Esophagus muscularis mucosa (tissue), 4 donors: Measurements from ENCODE around the gene RAD51B. TPM values are rescaled to one million over a fixed set of nuclear protein-coding genes. Genes with fewer than 3 reads are reported as not detected.

Source experiments
- DNase-seq: peaks from one replicate; pipeline ENCODE4 v3.0.0-alpha.2; 2017; ENCODE audit errors: extremely low spot score
- H3K27ac ChIP-seq, 4 donors: fragments of 200-600 bp; sonication (generic); replicated peaks in 1 of 4; 1 replicate in 3 of 4; 2 replicates in 1 of 4; pipeline ENCODE4 v1.5.1; 2016 to 2019; ENCODE audit warnings: mild to moderate bottlenecking in 1 of 4
- H3K27me3 ChIP-seq, 4 donors: fragments of 200-600 bp; sonication (generic); one replicate each; pipeline versions ENCODE4 v1.5.1 to v1.6.0; 2016 to 2019
- H3K36me3 ChIP-seq, 4 donors: fragments of 200-600 bp; sonication (generic); one replicate each; pipeline ENCODE4 v1.5.1; 2016 to 2019
- H3K4me1 ChIP-seq, 4 donors: fragments of 200-600 bp; sonication (generic); one replicate each; pipeline ENCODE4 v1.5.1; 2016 to 2019
- H3K4me3 ChIP-seq, 4 donors: fragments of 200-600 bp; sonication (generic); 1 replicate in 2 of 4; 2 replicates in 2 of 4; pipeline ENCODE4 v1.5.1; 2016 to 2019; ENCODE audit warnings: mild to moderate bottlenecking in 4 of 4, moderate library complexity in 1 of 4
- H3K9me3 ChIP-seq, 4 donors: fragments of 200-600 bp; sonication (generic); 1 replicate in 3 of 4; 2 replicates in 1 of 4; pipeline ENCODE4 v1.5.1; 2016 to 2019
- EP300 ChIP-seq: sonication (generic); formaldehyde crosslinking; IDR thresholded peaks from one replicate; pipeline ENCODE4 v1.6.1; 2017; ENCODE audit warnings: antibody characterized with exemption
- POLR2A ChIP-seq: fragments of 450-650 bp; IDR thresholded peaks from one replicate; pipeline ENCODE4 v1.6.1; 2017; ENCODE audit warnings: antibody characterized with exemption, moderate library complexity, mild to moderate bottlenecking, low read depth
- POLR2AphosphoS5 ChIP-seq, 2 donors: sonication (generic); formaldehyde crosslinking; IDR thresholded peaks; one replicate each; pipeline ENCODE4 v1.6.1; 2017; ENCODE audit warnings: antibody characterized with exemption in 2 of 2
- WGBS: methylation state at CpG from one replicate; pipeline ENCODE4 v1.1.5; 2018; 5-methylcytosine and 5-hydroxymethylcytosine counted together
- intact Hi-C: fragments of 100-400 bp; cut with DNase I; formaldehyde crosslinking; loops from one replicate; pipeline ENCODE4 v1.15.1; 2023
- total RNA-seq, 4 donors: library from RNA; depleted of rRNA; stranded (reverse); fragments of >200 nt; gene quantifications; one replicate each; pipeline versions ENCODE4 v1.1.0 to v1.2.1, GENCODE V29; 2016
- TF ChIP-seq, protein P1 (sequence below), 3 experiments: fragments of 200-600 bp in 2 of 3; fragments of 450-650 bp in 1 of 3; sonication (generic) in 2 of 3; IDR thresholded peaks; one replicate each; pipeline ENCODE4 v1.5.1; 2017 to 2019; ENCODE audit warnings: antibody characterized with exemption in 3 of 3, mild to moderate bottlenecking in 2 of 3, moderate library complexity in 1 of 3

The RAD51B gene
- total RNA-seq, 4 donors from 2014 or later, result 2.8 to 11.1 (median 5.1) TPM

DNA sequence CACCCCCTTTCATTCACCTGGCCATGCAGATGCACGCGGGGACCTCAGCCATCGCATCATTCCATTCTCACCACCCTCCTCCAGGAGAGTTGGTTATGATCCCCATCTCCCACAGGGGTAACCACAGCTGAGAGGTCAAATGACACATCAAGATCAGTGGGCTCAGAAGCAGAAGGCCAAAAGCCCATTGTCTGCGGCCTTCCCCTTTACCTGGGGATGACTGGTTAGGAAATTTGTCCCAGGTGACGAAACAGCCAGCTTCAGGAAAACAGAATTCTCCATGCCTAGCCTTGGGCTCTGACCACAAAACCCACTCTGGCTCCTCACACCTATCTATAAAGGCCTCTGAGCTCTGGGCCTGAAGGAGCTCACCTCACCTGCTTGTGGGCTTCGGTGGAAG, 937.2 kb downstream of the RAD51B start:
- H3K4me3 ChIP-seq, result no peak overlapping the region
- H3K36me3 ChIP-seq, result no peaks in the 10 kb centered on the region
- H3K27ac ChIP-seq, result no peak overlapping the region
- DNase-seq, result no peak
- H3K4me1 ChIP-seq, result peaks cover 17 to 49% (median 40%) of the 10 kb centered on the region in 4 donors
- intact Hi-C loops, result no loop called here
- TF ChIP-seq, protein P1, sequence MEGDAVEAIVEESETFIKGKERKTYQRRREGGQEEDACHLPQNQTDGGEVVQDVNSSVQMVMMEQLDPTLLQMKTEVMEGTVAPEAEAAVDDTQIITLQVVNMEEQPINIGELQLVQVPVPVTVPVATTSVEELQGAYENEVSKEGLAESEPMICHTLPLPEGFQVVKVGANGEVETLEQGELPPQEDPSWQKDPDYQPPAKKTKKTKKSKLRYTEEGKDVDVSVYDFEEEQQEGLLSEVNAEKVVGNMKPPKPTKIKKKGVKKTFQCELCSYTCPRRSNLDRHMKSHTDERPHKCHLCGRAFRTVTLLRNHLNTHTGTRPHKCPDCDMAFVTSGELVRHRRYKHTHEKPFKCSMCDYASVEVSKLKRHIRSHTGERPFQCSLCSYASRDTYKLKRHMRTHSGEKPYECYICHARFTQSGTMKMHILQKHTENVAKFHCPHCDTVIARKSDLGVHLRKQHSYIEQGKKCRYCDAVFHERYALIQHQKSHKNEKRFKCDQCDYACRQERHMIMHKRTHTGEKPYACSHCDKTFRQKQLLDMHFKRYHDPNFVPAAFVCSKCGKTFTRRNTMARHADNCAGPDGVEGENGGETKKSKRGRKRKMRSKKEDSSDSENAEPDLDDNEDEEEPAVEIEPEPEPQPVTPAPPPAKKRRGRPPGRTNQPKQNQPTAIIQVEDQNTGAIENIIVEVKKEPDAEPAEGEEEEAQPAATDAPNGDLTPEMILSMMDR (IDR thresholded peaks at IDR 0.05), result no peak
- TF ChIP-seq POLR2A, result no peak
- TF ChIP-seq EP300, result no peak
- TF ChIP-seq POLR2AphosphoS5 (IDR thresholded peaks at IDR 0.05), result no peak
- no peaks in the 10 kb centered on the region for H3K27me3 ChIP-seq
- no peaks in the 10 kb centered on the region for H3K9me3 ChIP-seq
- WGBS, result 90% methylated on average over 6 of the region's 6 CpGs

GRCh38 chr14:68757618-68758081, 938.1 kb downstream of the RAD51B start:
- Histone ChIP-seq H3K9me3 (no peaks in the 10 kb centered on the region), H3K4me1 (peaks cover 23 to 47% (median 38%) of the 10 kb centered on the region in 4 donors), H3K27ac (no peak overlapping the region), H3K36me3 (no peaks in the 10 kb centered on the region), H3K4me3 (no peak overlapping the region), H3K27me3 (no peaks in the 10 kb centered on the region)
- DNase-seq, result no peak
- intact Hi-C loops, result no loop called here
- TF ChIP-seq POLR2A (no peak), EP300 (no peak), POLR2AphosphoS5 (IDR thresholded peaks at IDR 0.05) (no peak)
- TF ChIP-seq, protein P1 (IDR thresholded peaks at IDR 0.05), result no peak
- WGBS, result 80% methylated on average over 3 of the region's 4 CpGs

DNA sequence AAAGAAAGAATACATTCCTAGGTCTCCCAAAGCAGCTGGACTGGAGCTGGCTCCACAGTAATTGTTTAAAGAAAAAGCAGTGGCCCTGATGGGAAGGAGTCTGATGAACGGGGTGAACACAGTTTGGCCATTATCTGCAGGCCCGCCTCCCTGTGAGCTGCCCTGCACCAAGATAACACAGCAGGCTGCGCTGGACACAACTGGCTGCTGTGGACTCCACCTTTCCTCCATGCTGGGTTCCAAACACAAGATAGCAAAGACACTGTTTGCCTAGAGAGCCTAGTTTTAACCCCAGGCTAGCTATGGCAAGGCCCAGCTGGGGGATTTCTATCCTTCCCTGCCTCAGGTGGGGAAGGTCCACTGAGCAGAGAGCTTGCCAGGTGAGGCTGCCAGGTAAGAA, 938.7 kb downstream of the RAD51B start:
- peaks cover 30 to 47% (median 39%) of the 10 kb centered on the region in 4 donors for H3K4me1 ChIP-seq
- no peak for TF ChIP-seq POLR2AphosphoS5 (IDR thresholded peaks at IDR 0.05)
- TF ChIP-seq, protein P1 (IDR thresholded peaks at IDR 0.05), result no peak
- TF ChIP-seq EP300, result no peak
- TF ChIP-seq POLR2A, result no peak
- H3K27me3 ChIP-seq, result no peaks in the 10 kb centered on the region
- no peaks in the 10 kb centered on the region for H3K36me3 ChIP-seq
- H3K9me3 ChIP-seq, result no peaks in the 10 kb centered on the region
- DNase-seq, result no peak
- H3K4me3 ChIP-seq, result no peak overlapping the region
- H3K27ac ChIP-seq, result no peak overlapping the region
- intact Hi-C loops, result no loop called here
- 83% methylated on average over 3 of the region's 3 CpGs for WGBS

GRCh38 chr14:68759017-68759560, 939.5 kb downstream of the RAD51B start:
- Histone ChIP-seq H3K27me3 (no peaks in the 10 kb centered on the region), H3K27ac (no peak overlapping the region), H3K36me3 (no peaks in the 10 kb centered on the region), H3K9me3 (no peaks in the 10 kb centered on the region), H3K4me3 (no peak overlapping the region), H3K4me1 (peaks cover 27 to 49% (median 41%) of the 10 kb centered on the region in 4 donors)
- intact Hi-C loops, result no loop called here
- 95% methylated on average over 8 of the region's 8 CpGs for WGBS
- no peak for DNase-seq
- TF ChIP-seq EP300, result no peak
- TF ChIP-seq POLR2A, result no peak
- TF ChIP-seq POLR2AphosphoS5 (IDR thresholded peaks at IDR 0.05), result no peak
- TF ChIP-seq, protein P1 (IDR thresholded peaks at IDR 0.05), result no peak

GRCh38 chr14:68759937-68760336, 940.4 kb downstream of the RAD51B start:
- H3K4me1 ChIP-seq, result peaks cover 26 to 51% (median 41%) of the 10 kb centered on the region in 4 donors
- intact Hi-C loops, result no loop called here
- H3K36me3 ChIP-seq, result no peaks in the 10 kb centered on the region
- DNase-seq, result no peak
- no peak for TF ChIP-seq EP300
- TF ChIP-seq, protein P1 (IDR thresholded peaks at IDR 0.05), result no peak
- TF ChIP-seq POLR2A, result no peak
- no peak for TF ChIP-seq POLR2AphosphoS5 (IDR thresholded peaks at IDR 0.05)
- no peaks in the 10 kb centered on the region for H3K9me3 ChIP-seq
- H3K27ac ChIP-seq, result no peak overlapping the region
- H3K4me3 ChIP-seq, result no peak overlapping the region
- WGBS, result 100% methylated on average over 5 of the region's 5 CpGs
- no peaks in the 10 kb centered on the region for H3K27me3 ChIP-seq
